PC-9 (cell line): ENCODE data around the gene ENHO. TPM values are rescaled to one million over a fixed set of nuclear protein-coding genes. Genes with fewer than 3 reads are reported as not detected.

ENCODE experiments used
- BruUV-seq: library from RNA; stranded (reverse); fragments of 400-500 nt; replicated peaks from 2 replicates; lab custom pipeline; 2021; lab: Mats Ljungman, UMichigan
- CTCF ChIA-PET: fragments of 300-600 bp; sonication (Branson Sonifier 250); formaldehyde crosslinking; loops from one replicate; lab custom pipeline; 2022; ENCODE audit warnings: antibody characterized with exemption; lab: Charles Lee
- POLR2A ChIA-PET: fragments of 300-600 bp; sonication (Branson Sonifier 250); formaldehyde crosslinking; loops from one replicate; lab custom pipeline; 2022; ENCODE audit warnings: antibody characterized with exemption; ENCODE audit not compliant: unreplicated experiment; lab: Charles Lee
- DNase-seq, 2 experiments: peaks; one replicate each; pipeline versions ENCODE4 v3.0.0 to v3.0.0-alpha.2; 2015 to 2022; ENCODE audit warnings: mixed read lengths in 1 of 2
- H2AFZ ChIP-seq: fragments of 200-600 bp; sonication (generic); 2 replicates; pipeline ENCODE4 v1.8.1; 2017; ENCODE audit warnings: antibody characterized with exemption
- H3F3A ChIP-seq: fragments of 200-600 bp; sonication (generic); 2 replicates; pipeline ENCODE4 v1.8.1; 2017; ENCODE audit warnings: antibody characterized with exemption, mild to moderate bottlenecking, low read depth; ENCODE audit not compliant: insufficient read depth
- H3K27ac ChIP-seq: fragments of 200-600 bp; sonication (generic); 2 replicates; pipeline ENCODE4 v1.6.1; 2016; ENCODE audit warnings: mixed run types
- H3K27me3 ChIP-seq: fragments of 200-600 bp; sonication (generic); 2 replicates; pipeline ENCODE4 v1.6.1; 2016; ENCODE audit warnings: low read depth, mixed run types; ENCODE audit not compliant: insufficient read depth
- H3K36me3 ChIP-seq: fragments of 200-600 bp; sonication (generic); 2 replicates; pipeline ENCODE4 v1.6.1; 2016; ENCODE audit warnings: low read depth, mixed run types
- H3K4me1 ChIP-seq: fragments of 200-600 bp; sonication (generic); replicated peaks from 2 replicates; pipeline ENCODE4 v1.6.1; 2016; ENCODE audit warnings: mixed run types; ENCODE audit not compliant: insufficient read depth
- H3K4me2 ChIP-seq: fragments of 200-600 bp; sonication (generic); 2 replicates; pipeline ENCODE4 v1.6.1; 2017; ENCODE audit warnings: mixed run types
- H3K4me3 ChIP-seq: fragments of 200-600 bp; sonication (generic); 2 replicates; pipeline ENCODE4 v1.6.1; 2016; ENCODE audit warnings: mixed run types
- H3K79me2 ChIP-seq: fragments of 200-600 bp; sonication (generic); 2 replicates; pipeline ENCODE4 v1.6.1; 2017; ENCODE audit warnings: low read depth, mixed run types
- H3K9me2 ChIP-seq: fragments of 200-600 bp; sonication (generic); 2 replicates; pipeline ENCODE4 v1.8.1; 2017; ENCODE audit warnings: mild to moderate bottlenecking; ENCODE audit not compliant: insufficient read depth
- H3K9me3 ChIP-seq: fragments of 200-600 bp; sonication (generic); 2 replicates; pipeline ENCODE4 v1.8.1; 2016; ENCODE audit warnings: low read depth; ENCODE audit not compliant: insufficient read depth
- H4K20me1 ChIP-seq: fragments of 200-600 bp; sonication (generic); 2 replicates; pipeline ENCODE4 v1.8.1; 2017; ENCODE audit not compliant: insufficient read depth
- CTCF ChIP-seq: fragments of 200-600 bp; sonication (generic); conservative IDR thresholded peaks from 2 replicates; pipeline ENCODE4 v1.6.1; 2017; ENCODE audit warnings: mixed run types, antibody characterized with exemption, mild to moderate bottlenecking, moderate library complexity
- EZH2 ChIP-seq: fragments of 200-600 bp; sonication (generic); IDR thresholded peaks from 2 replicates; pipeline ENCODE4 v1.8.0; 2017; ENCODE audit warnings: antibody characterized with exemption, low read depth
- intact Hi-C: fragments of 100-400 bp; cut with micrococcal nuclease; formaldehyde crosslinking; loops from one replicate; pipeline ENCODE4 v1.10.0; 2022; ENCODE audit not compliant: unreplicated experiment
- total RNA-seq: library from RNA; stranded (reverse); gene quantifications from 2 replicates; pipeline ENCODE4 v1.2.3, GENCODE V29; 2021

The ENHO gene
- total RNA-seq, 1 experiment from 2014 or later, result not detected

- H4K20me1 ChIP-seq, result no peaks in the 10 kb centered on the region
- no peak for DNase-seq
- no peaks in the 10 kb centered on the region for H3K79me2 ChIP-seq
- H3K4me2 ChIP-seq, result no peak overlapping the region
- no TSS peak for BruUV-seq
- no peak overlapping the region for H3K27ac ChIP-seq
- no peaks in the 10 kb centered on the region for H3F3A ChIP-seq
- intact Hi-C loops, result no loop called here
- POLR2A ChIA-PET, result no interaction called here
- H2AFZ ChIP-seq, result no peak overlapping the region
- H3K9me2 ChIP-seq, result no peaks in the 10 kb centered on the region
- CTCF ChIA-PET, result interaction anchor here (0.7 kb wide), 1 partner anchor 90 kb away, joined by 3 read pairs; no protein-coding TSS in a partner anchor
- no peaks in the 10 kb centered on the region for H3K27me3 ChIP-seq
- no peaks in the 10 kb centered on the region for H3K36me3 ChIP-seq
- H3K4me1 ChIP-seq, result no peaks in the 10 kb centered on the region
- H3K4me3 ChIP-seq, result no peak overlapping the region
- no peak for TF ChIP-seq CTCF
- TF ChIP-seq EZH2, result no peak
- no peaks in the 10 kb centered on the region for H3K9me3 ChIP-seq
Measured at GRCh38 chr9:34493972-34494535, 28.7 kb downstream of the ENHO start.

- Histone ChIP-seq H3K9me3 (no peaks in the 10 kb centered on the region), H3K79me2 (no peaks in the 10 kb centered on the region), H3K27ac (no peak overlapping the region), H3K36me3 (no peaks in the 10 kb centered on the region), H4K20me1 (no peaks in the 10 kb centered on the region), H2AFZ (no peak overlapping the region), H3F3A (no peaks in the 10 kb centered on the region), H3K27me3 (no peaks in the 10 kb centered on the region), H3K9me2 (no peaks in the 10 kb centered on the region), H3K4me3 (no peak overlapping the region), H3K4me1 (no peaks in the 10 kb centered on the region), H3K4me2 (no peak overlapping the region)
- CTCF ChIA-PET, result interaction anchor here (0.5 kb wide), 1 partner anchor 140 kb away, joined by 5 read pairs; no protein-coding TSS in a partner anchor
- intact Hi-C loops, result no loop called here
- BruUV-seq, result no TSS peak
- no peak for TF ChIP-seq EZH2
- TF ChIP-seq CTCF, result no peak
- no peak for DNase-seq
- POLR2A ChIA-PET, result no interaction called here
Measured at GRCh38 chr9:34492051-34492450, 30.7 kb downstream of the ENHO start.

- TF ChIP-seq CTCF, result no peak
- no peak for TF ChIP-seq EZH2
- Histone ChIP-seq H3K27ac (no peak overlapping the region), H3K4me2 (no peak overlapping the region), H3K4me1 (no peaks in the 10 kb centered on the region), H3K9me2 (no peaks in the 10 kb centered on the region), H3K27me3 (no peaks in the 10 kb centered on the region), H3K9me3 (no peaks in the 10 kb centered on the region), H4K20me1 (no peaks in the 10 kb centered on the region), H3K36me3 (no peaks in the 10 kb centered on the region), H3K4me3 (no peak overlapping the region), H3K79me2 (no peaks in the 10 kb centered on the region), H3F3A (no peaks in the 10 kb centered on the region), H2AFZ (no peak overlapping the region)
- ChIA-PET POLR2A (no interaction called here), CTCF (interaction anchor here (0.5 kb wide), 1 partner anchor 139 kb away, joined by 5 read pairs; no protein-coding TSS in a partner anchor)
- intact Hi-C loops, result no loop called here
- DNase-seq, result no peak
- BruUV-seq, result no TSS peak
Measured at GRCh38 chr9:34491596-34491995, 31.2 kb downstream of the ENHO start.
